Measurements from ENCODE around the gene TBC1D19.
"Not testable (repeated sequence)": the region's sequence is repeated elsewhere in the genome, so short reads cannot be mapped to it uniquely, and the experiment has no call there.

TBC1D19 gene

DNA sequence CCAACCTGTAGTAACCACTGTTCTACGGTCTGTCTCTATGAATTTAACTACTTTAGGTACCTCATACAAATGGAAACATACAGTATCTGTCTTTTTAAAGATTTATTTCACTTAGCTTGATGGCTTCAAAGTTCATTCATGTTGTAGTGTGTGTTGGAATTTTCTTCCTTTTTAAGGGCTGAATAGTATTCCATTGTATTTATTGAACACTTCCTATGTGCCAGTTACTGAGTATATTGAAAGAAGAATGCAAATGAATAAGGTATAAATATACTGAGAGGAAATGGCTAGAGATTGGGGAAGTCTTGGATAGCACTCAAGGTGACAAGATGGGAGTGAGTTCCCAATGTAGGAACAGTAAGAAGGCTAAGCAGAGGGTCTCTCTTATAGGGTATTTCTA, 17.3 kb downstream of the TBC1D19 start:
- DNase-seq: no peak

DNA sequence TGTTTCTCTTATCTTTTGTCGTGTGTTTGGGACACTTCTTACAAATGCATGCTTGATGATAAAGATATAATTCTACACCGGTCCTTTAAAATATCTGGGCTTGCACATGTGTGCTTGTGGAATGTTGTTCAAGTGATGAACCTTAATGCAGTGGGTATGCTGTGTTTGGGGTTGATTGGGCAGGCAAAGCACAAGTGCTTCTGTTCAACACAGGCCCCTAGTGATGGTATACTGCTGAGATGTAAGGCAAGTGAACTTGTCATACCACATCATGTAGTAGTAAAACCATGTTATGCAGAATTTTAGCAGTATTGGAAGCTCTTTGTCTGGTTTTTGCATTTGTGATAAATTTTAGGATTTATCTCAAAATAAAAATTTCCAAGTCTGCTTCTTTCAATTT, 23.9 kb downstream of the TBC1D19 start:
- no peak for DNase-seq

DNA sequence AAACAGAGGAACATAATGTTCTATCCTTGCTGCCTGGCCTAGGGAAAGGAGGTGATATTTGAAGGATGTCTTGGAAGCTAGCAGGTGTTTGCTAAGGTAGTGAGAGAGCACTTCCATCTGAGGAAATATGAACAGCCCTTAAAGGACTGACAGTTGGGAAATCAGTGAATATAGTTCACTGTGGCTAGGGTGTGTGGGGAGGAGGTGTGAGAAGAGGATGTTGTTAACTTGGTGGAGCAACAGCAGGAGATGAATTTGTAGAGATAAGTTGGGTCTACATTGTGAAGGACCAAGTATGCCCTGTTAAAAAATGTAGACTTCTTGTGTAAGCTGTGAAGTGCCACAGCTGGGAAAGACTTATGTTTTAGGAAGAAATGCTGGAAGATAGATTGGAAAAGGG, 25.5 kb downstream of the TBC1D19 start:
- no peak for DNase-seq

DNA sequence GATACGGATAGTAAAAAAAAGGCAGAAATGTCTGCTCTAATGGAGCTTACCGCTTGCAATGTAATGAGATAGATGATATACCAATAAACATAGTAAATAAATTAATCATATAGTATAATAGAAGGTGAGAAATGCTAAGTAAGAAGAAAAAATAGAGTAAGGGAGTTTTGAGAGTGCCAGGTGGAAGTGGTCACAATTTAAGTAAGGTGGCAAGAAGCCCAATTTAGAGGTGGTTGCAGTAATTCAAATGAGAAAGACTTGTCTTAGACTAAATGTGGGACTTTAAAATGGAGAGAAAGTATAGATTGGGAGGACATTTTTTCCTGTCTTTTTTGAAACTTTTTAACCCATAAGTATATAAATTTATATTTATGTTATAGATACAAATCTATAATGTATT, 26.0 kb downstream of the TBC1D19 start:
- DNase-seq: no peak

DNA sequence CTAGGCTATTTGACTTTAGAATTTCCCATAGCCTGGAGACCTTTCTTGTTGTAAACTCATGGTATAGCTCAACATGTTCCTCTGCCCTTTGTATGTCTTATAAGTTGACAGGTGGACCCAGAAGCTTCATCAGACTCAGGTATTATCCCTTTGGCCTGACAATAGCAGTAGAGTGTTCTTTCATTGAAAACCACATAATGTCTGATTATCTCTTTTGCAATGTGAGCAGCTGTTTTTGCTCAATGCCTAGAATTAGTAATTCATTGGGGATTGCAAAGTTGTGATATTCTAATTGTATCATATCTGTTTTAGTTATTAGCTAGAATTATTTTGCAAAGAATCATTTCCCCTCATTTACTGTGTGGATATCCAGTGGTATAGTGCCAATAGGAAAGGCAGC, 27.5 kb downstream of the TBC1D19 start:
- no peak for DNase-seq

DNA sequence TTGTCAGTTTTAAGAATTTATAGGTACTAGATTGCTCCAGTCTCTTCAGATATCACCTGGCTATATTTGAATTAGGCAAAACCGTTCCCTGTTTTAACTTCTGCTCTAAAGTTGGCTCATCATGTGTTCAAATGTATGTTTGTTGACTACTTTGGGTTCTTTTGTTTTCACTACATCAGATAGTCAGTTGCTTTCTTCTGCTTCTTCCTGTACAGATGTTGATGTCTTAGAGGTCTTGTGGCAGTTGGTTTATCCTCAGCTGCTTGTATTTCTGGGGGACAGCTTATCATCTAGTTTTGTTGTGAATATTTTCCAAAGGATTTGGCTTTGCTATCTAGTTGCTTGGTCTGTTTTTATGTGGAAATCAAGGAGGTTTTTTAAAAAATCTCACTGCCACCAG, 28.0 kb downstream of the TBC1D19 start:
- DNase-seq: no peak

DNA sequence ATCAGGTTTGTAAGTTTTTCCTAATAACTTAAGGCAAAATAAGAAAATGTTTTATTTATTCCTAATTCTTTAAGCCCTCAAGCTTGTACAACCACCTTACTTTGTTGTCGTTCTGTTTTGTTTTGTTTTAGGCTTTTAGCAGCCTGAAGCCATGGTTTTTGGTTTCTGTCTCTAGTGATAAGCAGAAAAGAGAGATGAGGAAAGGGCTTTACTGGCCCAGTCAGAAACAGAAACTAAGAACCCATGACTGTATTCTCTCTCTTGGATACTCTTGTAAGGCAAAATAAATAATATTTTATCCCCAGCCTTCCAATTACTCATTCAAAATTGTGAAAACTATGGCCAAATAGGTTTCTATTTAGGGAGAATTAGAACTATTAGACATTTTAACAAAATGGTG, 29.4 kb downstream of the TBC1D19 start:
- DNase-seq: no peak

DNA sequence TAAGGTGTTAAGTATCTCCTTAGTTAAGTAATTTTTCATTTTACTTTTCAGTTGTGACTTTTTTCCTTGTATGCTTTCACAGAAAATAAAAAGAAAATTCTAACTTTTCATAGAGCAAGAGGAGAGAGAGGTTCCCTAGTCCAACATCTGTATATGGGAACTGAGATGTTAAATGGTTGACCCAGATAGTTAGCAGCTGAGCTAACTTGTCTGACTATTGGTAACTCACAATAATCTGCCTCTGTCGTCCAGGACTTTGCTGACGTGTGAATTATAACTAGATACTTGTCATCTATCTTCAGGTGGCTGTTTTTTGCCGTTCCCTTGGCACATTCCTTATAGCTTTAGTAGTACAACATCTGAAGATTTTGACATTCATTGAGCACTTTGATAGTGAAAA, 29.9 kb downstream of the TBC1D19 start:
- no peak for DNase-seq

DNA sequence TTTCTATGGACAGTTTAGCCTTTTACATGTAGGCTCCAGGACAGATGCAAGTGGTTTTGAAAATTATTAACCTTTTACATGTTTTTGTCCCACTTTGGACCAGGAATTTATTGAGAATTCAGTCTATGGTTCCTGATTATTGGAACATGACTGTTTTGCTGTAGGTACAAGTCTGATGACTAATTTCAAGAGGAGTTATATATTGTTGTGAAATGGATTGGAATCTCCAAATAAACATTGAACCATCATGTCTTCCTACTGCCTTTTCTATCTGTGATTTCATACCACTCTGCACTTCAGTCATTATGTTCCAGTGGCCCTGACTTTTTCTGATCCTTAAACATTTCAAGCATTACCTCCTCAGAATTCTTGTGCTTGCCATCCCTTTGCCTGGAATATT, 35.9 kb downstream of the TBC1D19 start:
- DNase-seq: no peak

DNA sequence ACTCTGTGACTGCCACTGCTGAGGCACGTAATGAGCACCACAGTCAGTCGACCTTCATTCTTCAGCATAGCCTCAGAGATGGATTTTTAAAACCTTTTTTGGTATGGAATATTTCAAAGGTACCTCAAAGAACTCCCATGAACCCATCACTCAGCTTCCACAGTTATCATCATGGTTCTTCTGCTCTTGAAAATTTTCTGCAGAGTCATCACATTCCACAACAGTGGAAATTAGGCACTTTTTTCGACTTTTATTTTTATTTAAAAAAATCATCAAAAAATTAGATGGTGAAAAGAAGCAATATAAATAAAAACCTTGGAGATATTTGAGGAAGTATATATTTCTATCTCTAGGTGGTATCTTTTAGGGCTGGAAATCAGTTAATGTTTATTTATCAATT, 37.5 kb downstream of the TBC1D19 start:
- DNase-seq: no peak

DNA sequence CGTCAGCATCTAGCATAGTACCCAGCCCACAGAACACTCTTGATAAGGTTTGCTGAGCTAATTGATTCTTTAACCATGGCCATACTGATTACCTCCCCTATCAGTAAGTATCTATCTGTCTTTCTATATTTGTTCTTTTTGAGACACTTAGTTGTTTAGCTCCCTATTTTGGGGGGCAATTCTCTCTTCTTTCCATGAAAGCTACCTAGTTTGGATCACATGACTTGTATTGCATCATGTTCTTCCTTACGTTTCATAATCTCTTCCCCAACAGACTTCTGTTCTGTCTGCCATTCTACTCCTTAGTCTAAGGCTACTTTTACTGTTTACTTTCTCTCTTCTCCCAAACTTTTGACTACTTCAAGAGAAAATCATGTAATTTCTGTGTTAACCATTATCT, 39.0 kb downstream of the TBC1D19 start:
- no peak for DNase-seq

DNA sequence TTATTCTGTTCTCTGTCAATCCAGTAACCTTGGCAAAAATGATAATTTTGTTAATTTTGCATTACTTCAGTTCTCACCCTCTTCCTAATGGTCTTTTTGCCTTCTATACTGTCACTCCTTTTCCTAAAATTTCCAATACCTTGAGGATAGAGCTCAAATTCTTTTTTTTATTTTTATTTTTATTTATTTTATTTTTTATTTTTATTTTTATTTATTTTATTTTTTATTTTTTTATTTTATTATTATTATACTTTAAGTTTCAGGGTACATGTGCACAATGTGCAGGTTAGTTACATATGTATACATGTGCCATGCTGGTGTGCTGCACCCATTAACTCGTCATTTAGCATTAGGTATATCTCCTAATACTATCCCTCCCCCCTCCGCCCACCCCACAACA, 42.8 kb downstream of the TBC1D19 start:
- DNase-seq: not testable (repeated sequence)

DNA sequence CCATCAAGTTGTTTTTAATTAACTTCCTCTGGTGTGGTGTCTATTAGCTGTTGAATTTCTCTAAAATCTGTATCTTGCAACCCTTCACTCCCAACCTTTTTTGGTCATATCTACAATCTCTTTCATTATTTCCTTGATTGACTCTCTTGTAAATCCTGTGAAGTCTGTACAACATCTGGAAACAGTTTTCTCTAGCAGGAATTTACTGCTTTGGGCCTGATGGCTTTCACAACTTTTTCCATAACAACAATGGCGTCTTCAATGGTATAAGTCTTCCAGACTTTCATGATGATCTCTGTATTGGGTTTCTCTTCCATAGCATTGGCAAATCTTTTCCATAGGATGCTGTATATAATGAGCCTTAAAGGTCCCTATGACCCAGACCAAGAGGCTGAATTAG, 49.0 kb downstream of the TBC1D19 start:
- DNase-seq: no peak

DNA sequence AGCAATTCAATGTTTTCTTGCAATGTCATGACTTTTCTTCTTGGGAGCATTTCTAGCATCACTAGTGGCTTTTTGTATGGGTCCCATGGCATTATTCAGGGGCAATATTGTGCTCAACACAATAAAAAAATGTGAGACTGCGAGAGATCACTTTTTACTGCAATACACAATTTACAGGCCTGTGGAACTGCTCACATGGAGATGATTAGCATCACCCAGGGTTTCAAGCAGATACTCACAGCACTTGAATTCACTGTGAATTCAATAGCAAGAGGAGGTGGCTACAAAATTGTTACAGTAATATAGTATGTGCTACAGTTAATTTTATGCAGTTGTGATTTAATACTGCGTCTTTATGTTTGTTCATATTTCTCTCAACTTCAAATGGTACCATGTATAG, 50.4 kb downstream of the TBC1D19 start:
- no peak for DNase-seq

DNA sequence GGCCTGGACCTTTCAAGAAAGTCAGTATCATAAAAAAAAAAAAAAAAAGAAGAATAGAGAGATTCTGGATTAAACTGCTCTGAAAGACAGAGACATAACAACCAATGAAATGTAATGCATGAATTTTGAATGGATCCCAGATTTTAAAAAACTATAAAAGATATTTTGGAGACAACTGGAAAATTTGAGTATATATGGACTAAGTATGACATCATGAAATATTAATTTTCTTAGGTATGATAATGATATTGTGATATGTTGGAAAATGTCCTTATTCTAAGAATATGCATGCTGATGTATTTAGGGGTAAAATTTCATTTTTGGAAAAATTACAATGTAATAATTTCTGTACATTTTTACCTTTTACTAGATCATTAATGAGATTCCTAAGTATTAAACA, 52.6 kb downstream of the TBC1D19 start:
- DNase-seq: no peak

DNA sequence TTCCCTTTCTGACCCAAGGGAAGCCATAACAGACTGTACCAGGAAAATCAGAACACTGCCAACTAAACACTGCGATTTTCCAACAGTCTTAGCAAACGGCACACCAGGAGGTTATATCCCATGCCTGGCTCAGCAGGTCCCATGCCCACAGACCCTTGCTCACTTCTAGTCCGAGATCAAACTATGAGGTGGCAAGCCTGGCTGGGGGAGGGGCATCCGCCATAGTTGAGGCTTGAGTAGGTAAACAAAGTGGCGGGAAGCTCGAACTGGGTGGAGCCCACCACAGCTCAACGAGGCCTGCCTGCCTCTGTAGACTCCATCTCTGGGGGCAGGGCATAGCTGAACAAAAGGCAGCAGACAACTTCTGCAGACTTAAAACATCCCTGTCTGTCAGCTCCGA, 56.8 kb downstream of the TBC1D19 start:
- not testable (repeated sequence) for DNase-seq

DNA sequence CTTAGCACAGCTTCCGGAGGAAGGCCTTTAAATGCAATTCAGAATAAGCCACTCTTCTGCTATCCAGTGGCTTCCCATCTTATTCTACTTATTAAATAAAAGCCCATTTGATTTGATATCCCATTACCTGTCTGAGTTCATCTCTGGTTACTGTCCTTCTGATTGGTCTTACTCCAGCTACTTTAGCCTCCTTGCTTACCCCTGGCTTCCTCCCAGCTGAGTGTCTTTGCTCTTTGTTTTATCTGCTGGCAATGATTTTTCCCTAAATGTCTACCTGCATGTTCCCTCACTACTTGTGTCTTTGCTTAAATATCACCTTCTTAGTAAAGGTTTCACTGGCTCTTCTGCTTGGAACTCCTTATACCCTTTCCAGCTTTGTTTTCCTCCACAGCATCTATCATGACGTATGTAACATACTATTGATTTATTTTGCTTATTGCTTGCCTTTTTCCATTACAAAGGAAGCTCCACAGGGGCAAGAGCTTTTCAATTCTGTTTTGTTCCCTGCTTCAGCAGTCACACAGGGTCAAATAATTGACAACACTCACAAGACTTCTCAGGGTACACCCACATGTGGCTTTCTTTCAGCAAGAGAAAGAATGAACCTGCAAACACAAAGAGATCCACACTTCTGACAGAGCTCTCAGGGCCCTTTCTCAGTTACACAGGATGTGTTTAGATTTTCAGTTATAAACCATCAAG, 63.8 kb downstream of the TBC1D19 start:
- DNase-seq: no peak

DNA sequence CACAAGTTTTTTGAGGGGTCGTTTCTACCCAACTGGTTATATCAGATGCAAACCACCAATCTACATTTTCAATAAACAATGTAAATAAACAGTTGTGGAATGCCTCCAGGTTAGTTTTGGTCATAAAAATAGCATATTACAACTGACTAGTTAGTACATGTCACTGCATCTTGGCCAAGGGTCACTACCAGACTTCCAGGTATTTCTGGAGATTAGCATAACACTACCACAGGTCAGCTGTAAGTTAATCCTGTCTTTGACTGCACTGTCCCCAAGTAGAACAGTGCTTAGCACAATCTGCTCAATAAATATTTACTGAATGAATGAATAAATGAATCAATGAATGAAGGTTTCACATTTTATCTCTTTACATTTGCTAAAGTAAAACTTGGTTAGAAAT, 64.4 kb downstream of the TBC1D19 start:
- no peak for DNase-seq

DNA sequence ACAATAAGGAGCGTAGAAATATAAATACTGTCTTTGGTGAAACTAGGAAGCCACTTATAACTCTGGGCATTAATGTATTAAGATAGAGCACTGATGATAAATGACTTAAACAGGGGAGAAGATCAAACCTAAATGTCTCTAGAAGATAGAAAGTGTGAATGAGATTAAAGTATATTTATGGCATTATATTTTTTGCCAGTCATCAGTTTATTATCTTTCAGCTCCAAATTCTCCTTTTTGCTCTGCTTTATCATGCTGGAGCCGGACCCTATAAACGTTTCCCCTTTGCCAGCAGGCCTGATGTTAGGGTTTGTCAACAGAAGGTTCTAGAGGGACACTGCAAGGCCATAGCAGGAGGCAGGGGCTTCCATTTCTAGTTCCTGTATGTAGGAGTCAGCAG, 76.4 kb downstream of the TBC1D19 start:
- DNase-seq: no peak

DNA sequence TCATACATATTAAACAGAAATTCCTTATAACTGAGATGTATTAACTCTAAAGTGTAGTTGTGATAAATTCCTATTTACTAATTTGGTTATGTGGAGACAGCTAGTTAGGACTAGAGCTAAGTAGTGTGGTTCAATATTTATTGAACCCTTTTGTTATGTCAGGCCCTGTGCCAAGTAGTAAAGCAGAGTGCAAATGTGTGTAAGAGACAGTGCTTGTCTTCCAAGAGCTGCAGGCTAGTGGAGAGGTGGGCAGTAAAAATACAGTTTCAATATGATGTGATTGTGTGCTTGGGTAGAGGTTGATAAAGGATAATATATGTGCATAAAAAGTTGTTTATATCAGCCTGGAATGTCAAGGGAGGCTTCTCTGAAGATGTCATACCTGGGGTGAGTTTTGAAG, 80.0 kb downstream of the TBC1D19 start:
- no peak for DNase-seq

DNA sequence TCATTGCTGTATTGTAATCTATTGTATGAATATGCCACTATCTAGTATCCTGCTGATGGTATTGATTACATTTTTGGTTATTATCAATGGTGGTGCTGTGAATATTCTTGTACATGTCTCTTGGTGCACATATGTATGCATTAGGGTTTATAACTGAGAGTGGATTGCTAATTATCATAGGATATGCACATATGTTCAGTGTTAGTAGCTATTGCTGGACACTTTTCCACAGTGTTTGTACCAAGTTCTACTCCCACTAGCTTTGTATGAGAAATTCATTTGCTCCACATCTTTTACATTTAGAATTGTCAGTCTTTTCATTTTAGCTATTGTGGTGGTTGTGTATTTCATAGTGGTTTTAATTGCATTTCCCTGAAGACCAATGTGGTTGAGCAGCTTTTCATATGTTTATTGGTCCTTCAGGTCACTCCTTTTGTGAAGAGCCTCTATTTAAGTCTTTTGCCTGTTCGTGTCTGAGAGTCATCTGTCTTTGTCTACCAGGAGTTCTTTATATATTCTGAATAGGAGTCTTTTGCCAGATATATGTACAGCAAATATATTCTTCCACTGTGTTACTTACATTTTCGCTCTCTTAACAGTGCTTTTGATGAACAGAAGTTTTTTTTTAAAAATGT, 87.1 kb downstream of the TBC1D19 start:
- DNase-seq: no peak

DNA sequence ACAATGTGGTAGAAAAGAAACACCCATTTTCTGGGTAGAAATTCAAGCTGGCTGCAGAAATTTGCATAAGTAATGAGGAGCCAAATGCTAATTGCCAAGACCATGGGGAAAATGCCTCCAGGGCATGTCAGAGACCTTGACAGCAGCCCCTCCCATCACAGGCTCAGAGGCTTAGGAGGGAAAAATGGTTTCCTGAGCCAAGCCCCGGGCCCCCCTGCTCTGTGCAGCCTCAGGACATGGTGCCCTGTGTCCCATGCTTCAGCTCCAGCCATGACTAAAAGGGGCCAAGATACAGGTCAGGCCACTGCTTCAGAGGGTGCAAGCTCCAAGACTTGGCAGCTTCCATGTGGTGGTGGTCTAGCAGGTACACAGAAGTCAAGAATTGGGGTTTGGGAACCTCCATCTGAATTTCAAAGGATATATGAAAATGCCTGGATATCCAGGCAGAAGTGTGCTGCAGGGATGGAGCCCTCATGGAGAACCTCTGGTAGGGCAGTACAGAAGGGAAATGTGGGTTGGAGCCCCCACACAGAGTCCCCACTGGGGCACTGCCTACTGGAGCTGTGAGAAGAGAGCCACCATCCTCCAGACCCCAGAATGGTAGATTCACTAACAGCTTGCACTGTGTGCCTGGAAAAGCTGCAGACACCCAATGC, 95.3 kb downstream of the TBC1D19 start:
- not testable (repeated sequence) for DNase-seq

DNA sequence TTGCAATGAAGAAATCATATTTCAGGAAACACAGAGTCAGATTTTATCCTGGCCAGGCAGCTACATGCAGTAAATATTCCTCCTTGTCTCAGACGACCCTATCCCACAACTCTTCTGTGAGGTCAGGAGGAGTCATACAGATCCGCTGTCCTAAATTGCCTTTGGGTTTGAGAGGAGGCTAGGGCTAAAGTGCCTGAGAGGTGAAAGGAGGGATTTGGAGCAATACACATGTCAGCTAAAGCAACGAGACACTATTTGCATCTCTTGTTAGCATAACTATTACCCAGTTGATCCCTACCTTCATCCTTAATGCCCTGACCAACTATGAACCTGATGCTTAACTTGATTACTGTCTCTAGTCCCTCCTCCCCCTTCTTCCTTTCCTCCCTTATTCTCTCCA, 98.6 kb downstream of the TBC1D19 start:
- no peak for DNase-seq

DNA sequence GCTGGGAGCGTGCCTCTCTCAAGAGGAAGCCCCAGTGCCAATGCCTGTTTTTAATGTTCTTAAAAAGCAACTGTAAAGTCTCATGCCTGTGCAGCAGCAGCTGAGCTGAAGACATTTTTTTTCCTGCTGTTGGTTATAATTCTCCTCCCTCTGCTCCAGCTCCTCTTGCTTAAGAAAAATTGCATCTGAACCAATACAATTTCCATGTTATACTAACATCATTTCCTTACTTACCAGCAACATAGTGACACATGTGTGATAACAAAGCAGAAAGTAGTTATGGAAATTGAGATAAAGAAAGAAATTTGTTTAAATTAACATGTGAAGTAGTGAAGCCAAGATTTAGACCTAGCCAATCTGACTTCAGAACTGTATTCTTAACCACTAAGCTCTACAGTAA, 101.4 kb downstream of the TBC1D19 start:
- no peak for DNase-seq

DNA sequence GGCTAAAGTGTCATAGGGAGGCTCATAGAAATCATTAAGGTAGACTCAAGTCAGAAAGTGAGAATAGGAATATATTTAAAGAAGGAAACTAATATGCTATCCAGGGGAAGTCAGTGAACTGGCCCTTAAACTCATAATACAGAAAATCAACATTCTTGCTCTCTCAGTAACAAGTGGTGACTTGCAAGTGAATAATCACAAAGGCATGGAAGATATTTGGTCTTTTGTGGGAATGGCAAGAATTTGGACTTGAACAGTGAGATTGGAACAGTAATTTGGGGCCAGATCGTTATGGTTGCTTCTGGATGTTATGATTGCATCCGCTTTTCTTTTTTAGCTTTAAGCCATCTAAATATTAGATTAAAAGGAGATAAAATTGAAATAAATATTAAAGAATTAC, 103.8 kb downstream of the TBC1D19 start:
- DNase-seq: no peak

All from retina (tissue), 1 donor.